Iris pigment epithelial cell (primary cell): ENCODE measurements around the gene LCE2C.

Experiments
- DNase-seq: peaks from one replicate; pipeline ENCODE4 v3.0.0-alpha.2; 2011; ENCODE audit warnings: low read depth

Gene LCE2C

DNA sequence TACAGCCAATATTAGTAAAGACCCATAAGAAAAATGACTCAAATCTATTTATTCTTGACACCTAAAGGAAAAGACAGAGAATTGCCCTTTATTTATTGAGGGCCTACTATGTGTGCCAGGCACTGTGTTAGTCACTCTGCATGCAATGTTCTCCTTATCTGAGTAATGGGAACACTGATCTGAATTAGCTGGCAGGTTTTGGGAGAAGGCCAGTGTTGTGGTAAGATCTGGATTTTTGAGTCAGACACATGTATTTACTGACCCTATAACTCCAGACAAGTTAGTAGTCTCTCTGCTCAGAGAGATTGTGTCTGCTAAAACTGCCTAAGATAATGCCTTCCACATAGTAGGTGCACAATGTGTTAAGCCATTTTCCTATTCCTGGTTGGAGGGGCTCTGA, 50.2 kb downstream of the LCE2C start:
- no peak for DNase-seq
